K562 (cell line): ENCODE measurements around the gene TEKT2. TPM values are rescaled to one million over a fixed set of nuclear protein-coding genes. Genes with fewer than 3 reads are reported as not detected.

ENCODE experiments used
- CBFB ChIP-seq: sonication (generic); formaldehyde crosslinking; IDR thresholded peaks from 2 replicates; pipeline ENCODE4 v1.4.0; 2020; ENCODE audit warnings: mild to moderate bottlenecking, missing genetic modification reagents
- CEBPZ ChIP-seq: fragments of 150-350 bp; IDR thresholded peaks from 2 replicates; pipeline ENCODE4 v1.6.1; 2014; ENCODE audit warnings: low read depth, mild to moderate bottlenecking, low read length, borderline replicate concordance
- CGGBP1 ChIP-seq: fragments of 250-450 bp; sonication (Bioruptor Pico); IDR thresholded peaks from 2 replicates; pipeline ENCODE4 v1.9.0; 2021; ENCODE audit warnings: mild to moderate bottlenecking
- CHCHD3 ChIP-seq: fragments of 250-450 bp; sonication (Bioruptor Pico); IDR thresholded peaks from 2 replicates; pipeline ENCODE4 v2.1.2; 2022; ENCODE audit warnings: mild to moderate bottlenecking
- L3MBTL2 ChIP-seq: fragments of 450-650 bp; IDR thresholded peaks from 2 replicates; pipeline ENCODE4 v1.6.1; 2016; ENCODE audit warnings: mild to moderate bottlenecking, moderate library complexity
- MXI1 ChIP-seq: IDR thresholded peaks from 2 replicates; pipeline ENCODE4 v1.6.1; 2011; ENCODE audit warnings: low read depth, mild to moderate bottlenecking, improper control_type of control experiment, low read length
- PHF21A ChIP-seq: fragments of 450-650 bp; IDR thresholded peaks from 2 replicates; pipeline ENCODE4 v1.6.1; 2017; ENCODE audit warnings: low read depth, borderline replicate concordance
- PPARD ChIP-seq: fragments of 250-450 bp; sonication (Bioruptor Pico); IDR thresholded peaks from 2 replicates; pipeline ENCODE4 v1.8.0; 2022; ENCODE audit warnings: inconsistent platforms, mild to moderate bottlenecking, moderate library complexity
- RFX7 ChIP-seq: fragments of 250-450 bp; sonication (Bioruptor Pico); IDR thresholded peaks from 2 replicates; pipeline ENCODE4 v1.5.1; 2021; ENCODE audit warnings: mild to moderate bottlenecking
- TEAD4 ChIP-seq, 2 experiments: sonication (generic) in 1 of 2; formaldehyde crosslinking in 1 of 2; IDR thresholded peaks; 2 replicates each; pipeline versions ENCODE4 v1.6.1 to v1.8.0; 2012 to 2022; ENCODE audit warnings: borderline replicate concordance in 1 of 2, inconsistent platforms in 1 of 2, low read length in 1 of 2, mild to moderate bottlenecking in 1 of 2, missing genetic modification reagents in 1 of 2
- ZNF3 ChIP-seq: fragments of 250-450 bp; sonication (Bioruptor Pico); IDR thresholded peaks from 2 replicates; pipeline ENCODE4 v1.5.0; 2021; ENCODE audit warnings: mild to moderate bottlenecking, moderate library complexity
- ZNF407 ChIP-seq: fragments of 450-650 bp; IDR thresholded peaks from 2 replicates; pipeline ENCODE4 v1.6.1; 2016; ENCODE audit warnings: low read depth
- ZNF785 ChIP-seq: fragments of 250-450 bp; sonication (Bioruptor Pico); IDR thresholded peaks from 2 replicates; pipeline ENCODE4 v1.4.0; 2020; ENCODE audit warnings: mild to moderate bottlenecking
- polyA plus RNA-seq, 8 experiments: library from polyadenylated mRNA; depleted of rRNA in 4 of 8; stranded (reverse) in 5 of 8; unstranded in 3 of 8; fragments of >200 nt; fragmentation: Nextera tagmentation in 2 of 8; fragmentation: Illumina TruSeq in 1 of 8; extraction: Ambion mirVana in 2 of 8; extraction: Trizol in 1 of 8; gene quantifications; 2 replicates each; pipeline versions ENCODE4 v1.2.1 to v1.2.3, GENCODE V29; 2011 to 2014; ENCODE audit warnings: inconsistent platforms in 1 of 8, missing spikeins in 1 of 8
- total RNA-seq, 7 experiments: library from RNA; depleted of rRNA in 6 of 7; stranded (reverse); fragments of >200 nt in 6 of 7; fragmentation: Illumina TruSeq in 2 of 7; extraction: Trizol in 2 of 7; gene quantifications; 2 replicates each; pipeline versions ENCODE4 v1.2.1 to v1.2.3, GENCODE V29; 2011 to 2021; ENCODE audit warnings: low replicate concordance in 1 of 7

TEKT2 gene
- total and polyA plus RNA-seq, 9 of the 15 experiments (the other 6 are each of a cell fraction or from before 2014, with no cell fraction given) = 0.06 to 0.94 (median 0.30) TPM; not detected in 1

GRCh38 chr1:36067871-36068270 lies 16.0 kb upstream of the TEKT2 start (continued):
- TF ChIP-seq CHCHD3 (CRISPR knock-in tag) (no peak), CBFB (CRISPR knock-in tag) (no peak), L3MBTL2 (no peak), CEBPZ (no peak), PPARD (CRISPR knock-in tag) (no peak), CGGBP1 (CRISPR knock-in tag) (no peak), ZNF407 (no peak), RFX7 (CRISPR knock-in tag) (no peak), ZNF3 (CRISPR knock-in tag) (no peak), PHF21A (no peak), ZNF785 (no peak), MXI1 (no peak), TEAD4 (IDR thresholded peaks at IDR 0.05; ENCODE audit: low read length) (no peak), TEAD4 (CRISPR knock-in tag; IDR thresholded peaks at IDR 0.05; ENCODE audit: borderline replicate concordance) (no peak)
